HG03097 (cell line): ENCODE data around the gene ALG11.

Experiments
- ATAC-seq: cut with Tn5 transposase; IDR thresholded peaks from one replicate; pipeline ENCODE4 v1.9.1; 2021; ENCODE audit not compliant: unreplicated experiment, low FRiP score

Gene ALG11

GRCh38 chr13:51996641-51997040 is 15.6 kb upstream of the ALG11 start:
- ATAC-seq, result no peak

- ATAC-seq, result no peak
These were observed 15.0 kb upstream of the ALG11 start for GRCh38 chr13:51997186-51997585.

GRCh38 chr13:51997641-51998330 is 14.4 kb upstream of the ALG11 start:
- no peak for ATAC-seq

- no peak for ATAC-seq
These were observed 13.3 kb upstream of the ALG11 start for GRCh38 chr13:51998723-51999509.

DNA sequence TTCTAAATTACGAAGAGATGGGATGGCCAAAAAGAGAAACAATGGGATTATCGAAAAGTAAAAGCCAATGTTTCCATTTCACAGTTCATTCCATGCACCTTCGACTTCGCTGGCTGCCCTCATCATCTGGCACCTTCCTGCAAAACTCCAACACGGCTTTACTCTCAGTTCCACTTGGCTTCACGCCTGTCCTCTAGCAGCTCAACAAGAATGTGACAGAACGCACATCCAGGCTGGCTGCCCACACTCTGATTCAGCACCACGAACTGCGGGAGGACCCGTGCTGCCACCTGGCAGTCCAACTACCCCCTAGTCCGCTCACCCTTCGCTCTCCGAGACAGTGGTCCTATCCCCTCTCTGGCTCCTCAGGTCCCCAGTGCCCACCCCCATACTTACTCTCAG is 12.7 kb upstream of the ALG11 start:
- ATAC-seq, result no peak

- no peak for ATAC-seq
These were observed 12.3 kb upstream of the ALG11 start for GRCh38 chr13:51999921-52000320.

- peak; percentile 59 for ATAC-seq
These were observed 11.0 kb upstream of the ALG11 start for GRCh38 chr13:52001120-52001731.

DNA sequence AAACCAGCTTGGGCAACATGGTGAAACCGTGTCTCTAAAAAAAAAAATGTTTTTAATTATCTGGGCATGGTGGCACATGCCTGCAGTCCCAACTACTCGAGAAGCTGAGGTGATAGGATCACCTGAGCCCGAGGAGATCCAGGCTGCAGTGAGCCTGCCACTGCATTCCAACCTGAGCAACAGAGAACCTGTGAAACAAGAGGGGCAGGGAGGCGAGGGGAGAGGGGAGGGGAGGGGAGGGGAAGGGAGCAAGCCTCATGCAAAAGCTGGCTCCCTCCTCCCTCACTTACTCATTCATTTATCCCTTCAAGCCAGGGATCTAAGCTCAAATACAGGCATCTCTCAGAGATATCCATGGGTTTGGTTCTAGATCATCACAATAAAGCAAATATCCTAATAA is 9.8 kb upstream of the ALG11 start:
- no peak for ATAC-seq

GRCh38 chr13:52003541-52003940 is 8.7 kb upstream of the ALG11 start:
- ATAC-seq, result no peak

GRCh38 chr13:52004511-52005170 is 7.6 kb upstream of the ALG11 start:
- no peak for ATAC-seq

DNA sequence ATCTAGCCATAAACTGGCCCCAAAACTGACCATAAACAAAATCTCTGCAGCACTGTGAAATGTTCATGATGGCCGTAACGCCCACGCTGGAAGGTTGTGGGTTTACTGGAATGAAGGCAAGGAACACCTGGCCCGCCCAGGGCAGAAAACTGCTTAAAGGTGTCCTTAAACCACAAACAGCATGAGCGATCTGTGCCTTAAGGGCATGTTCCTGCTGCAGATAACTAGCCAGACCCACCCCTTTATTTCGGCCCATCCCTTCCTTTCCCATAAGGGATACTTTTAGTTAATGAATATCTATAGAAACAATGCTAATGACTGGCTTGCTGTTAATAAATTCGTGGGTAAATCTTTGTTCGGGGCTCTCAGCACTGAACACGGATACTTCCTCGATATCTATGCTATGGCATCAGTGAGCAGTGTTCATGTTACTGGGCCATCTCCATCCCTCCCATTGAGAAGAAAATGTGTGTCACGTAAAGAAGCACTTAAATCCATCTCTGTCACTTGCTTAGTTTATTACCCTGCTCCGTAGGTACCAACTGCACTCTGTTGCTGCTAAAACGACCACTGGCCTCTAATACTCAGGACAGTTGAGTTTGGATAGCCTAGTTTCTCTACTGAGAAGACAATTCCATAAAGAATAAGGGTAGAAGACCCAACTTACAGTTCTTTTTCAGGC is 6.2 kb upstream of the ALG11 start:
- ATAC-seq, result no peak

DNA sequence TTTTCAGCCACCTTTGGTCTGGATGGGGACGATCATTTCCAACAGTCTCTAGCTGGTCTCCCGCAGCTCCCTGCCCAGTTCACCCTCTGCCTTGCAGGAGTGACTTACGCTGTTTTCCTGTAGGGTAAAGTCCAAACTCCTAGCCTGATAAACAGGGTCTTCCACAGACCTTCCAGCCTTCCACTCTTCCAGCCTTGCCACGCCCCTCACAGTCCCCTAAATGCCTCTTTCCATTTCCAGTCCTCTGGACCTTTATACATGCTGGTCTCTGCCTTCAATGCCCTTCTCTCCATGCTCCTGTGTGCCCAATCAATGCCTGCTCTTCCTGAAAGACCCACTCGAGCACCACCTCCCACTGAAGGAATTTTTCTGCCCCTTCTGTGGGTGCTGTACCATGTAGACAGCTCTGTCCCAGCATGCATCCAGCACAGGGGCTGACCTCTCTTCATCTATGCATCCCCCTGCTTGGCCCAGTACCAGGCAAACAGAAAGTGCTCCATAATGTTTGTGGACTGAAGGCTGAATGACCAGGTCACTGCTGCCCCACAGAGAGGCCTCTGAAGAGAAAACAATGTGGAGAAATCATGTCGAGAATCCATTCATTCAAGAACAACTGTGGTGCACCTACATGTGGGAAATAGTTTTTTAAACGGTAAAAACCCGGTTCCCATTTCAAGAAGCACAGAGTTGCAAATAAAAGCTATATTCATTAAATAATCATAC is 5.5 kb upstream of the ALG11 start:
- ATAC-seq, result no peak

DNA sequence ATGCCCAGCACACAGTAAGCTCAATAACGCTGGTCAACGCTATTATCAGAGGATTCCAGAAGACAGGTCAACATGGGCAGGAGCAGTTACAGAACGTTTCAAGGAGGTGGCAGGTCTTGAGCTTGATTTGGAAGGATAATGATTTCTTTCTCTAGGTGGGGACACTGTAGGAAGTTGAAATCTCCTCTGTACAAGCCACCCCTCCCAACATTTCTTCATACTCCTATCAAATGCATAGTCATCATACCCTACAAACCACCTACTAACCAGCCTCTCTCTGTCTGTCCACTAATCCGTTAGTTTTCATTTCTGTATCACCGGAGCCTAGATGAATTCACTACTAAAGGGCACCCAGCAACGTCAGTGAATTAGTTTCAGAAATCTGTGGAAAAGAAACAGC is 2.3 kb upstream of the ALG11 start:
- no peak for ATAC-seq

- ATAC-seq, result no peak
These were observed 1.1 kb upstream of the ALG11 start, which contains the start of gene ATP7B for GRCh38 chr13:52010890-52011631. Gene ATP7B (minus strand): TSS chr13:52011450. CDS start chr13:52011337, 113 bp downstream.

GRCh38 chr13:52012512-52012836 is 276 bp downstream of the ALG11 start:
- ATAC-seq, result no peak

DNA sequence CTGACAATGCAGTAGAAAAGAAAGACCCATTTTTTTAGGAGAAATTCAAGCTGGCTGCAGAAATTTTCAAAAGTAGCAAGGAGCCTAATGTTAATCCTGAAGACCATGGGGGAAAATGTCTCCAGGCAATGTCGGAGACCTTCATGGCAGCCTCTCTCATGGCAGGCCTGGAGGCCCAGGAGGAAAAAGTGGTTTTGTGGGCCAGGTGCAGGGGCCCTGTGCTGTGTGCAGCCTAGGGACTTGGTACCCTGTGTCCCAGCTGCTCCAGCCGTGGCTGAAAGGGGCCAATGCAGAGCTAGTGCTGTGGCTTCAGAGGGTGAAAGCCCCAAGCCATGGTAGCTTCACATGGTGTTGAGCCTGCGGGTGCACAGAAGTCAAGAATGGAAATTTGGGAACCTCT is 4.1 kb downstream of the ALG11 start:
- no peak for ATAC-seq

DNA sequence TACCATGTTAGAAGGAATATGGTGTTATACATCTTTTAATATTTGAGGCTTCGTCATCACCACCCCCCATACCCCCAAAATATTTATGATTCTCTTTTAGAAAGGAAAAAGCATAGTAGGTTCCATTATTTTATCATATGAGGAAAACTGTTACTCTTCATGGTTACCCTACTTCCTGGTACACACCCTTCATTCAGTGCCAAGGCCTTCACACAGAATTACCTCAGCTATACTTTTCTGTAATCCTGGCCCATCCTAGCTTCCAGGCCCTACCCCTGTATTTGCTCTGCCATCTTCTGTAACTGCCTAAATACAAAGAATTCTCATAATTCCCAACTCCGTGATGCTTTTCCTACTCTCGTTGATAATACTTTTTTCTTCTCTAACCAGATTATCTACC is 8.0 kb downstream of the ALG11 start:
- no peak for ATAC-seq

DNA sequence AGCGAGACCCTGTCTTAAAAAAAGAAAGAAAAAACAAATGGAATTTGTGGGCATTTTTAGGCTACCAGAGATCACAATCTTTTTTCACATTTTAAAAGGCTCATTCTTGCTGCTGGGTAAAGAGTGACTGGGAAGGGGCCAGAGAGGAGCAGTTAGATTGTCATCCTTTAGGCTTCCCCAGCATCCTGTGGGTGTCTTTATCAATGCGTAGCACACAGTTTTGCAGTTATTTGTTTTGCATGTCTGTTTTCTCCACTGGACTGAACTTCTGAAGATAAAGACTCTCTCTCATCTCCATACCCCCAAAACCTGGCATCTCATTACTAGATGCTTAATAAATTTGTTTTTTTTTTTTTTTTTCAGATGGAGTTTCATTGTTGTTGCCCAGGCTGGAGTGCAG is 10.2 kb downstream of the ALG11 start:
- ATAC-seq, result no peak

DNA sequence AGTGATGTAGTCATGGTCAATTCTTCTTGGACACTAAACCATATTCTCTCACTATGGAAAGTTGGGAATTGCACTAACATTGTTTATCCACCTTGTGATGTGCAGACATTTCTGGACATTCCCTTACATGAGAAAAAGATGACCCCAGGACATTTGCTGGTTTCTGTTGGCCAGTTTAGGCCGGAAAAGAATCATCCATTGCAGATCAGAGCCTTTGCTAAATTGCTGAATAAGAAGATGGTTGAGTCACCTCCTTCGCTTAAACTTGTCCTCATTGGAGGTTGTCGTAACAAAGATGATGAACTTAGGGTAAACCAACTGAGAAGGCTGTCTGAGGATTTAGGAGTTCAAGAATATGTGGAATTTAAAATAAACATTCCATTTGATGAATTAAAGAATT is 12.3 kb downstream of the ALG11 start, which contains the start of gene UTP14C:
UTP14C (plus strand) TSS at position 211 of the 400 bp plus-strand sequence. CDS start 4,114 bp downstream, outside the sequence.
- ATAC-seq, result no peak
